Effector memory CD4-positive, alpha-beta T cell (primary cell): ENCODE data around the gene HMX1.

Source experiments
- DNase-seq, 3 donors: peaks; one replicate each; pipeline ENCODE4 v3.0.0-alpha.2; 2020
- H3K27ac ChIP-seq: 2 replicates; pipeline ENCODE4 v1.7.0; 2013; ENCODE audit warnings: mild to moderate bottlenecking, low read length, moderate library complexity; ENCODE audit not compliant: insufficient read depth, poor library complexity, severe bottlenecking
- H3K27me3 ChIP-seq: replicated peaks from 2 replicates; pipeline ENCODE4 v1.7.0; 2013; ENCODE audit warnings: mild to moderate bottlenecking, low read length; ENCODE audit not compliant: insufficient read depth, control insufficient read depth, poor library complexity, severe bottlenecking
- H3K36me3 ChIP-seq: 2 replicates; pipeline ENCODE4 v1.7.0; 2013; ENCODE audit warnings: mild to moderate bottlenecking, low read length, moderate library complexity; ENCODE audit not compliant: control insufficient read depth, insufficient read depth
- H3K4me1 ChIP-seq: 2 replicates; pipeline ENCODE4 v1.7.0; 2013; ENCODE audit warnings: low read length, mild to moderate bottlenecking; ENCODE audit not compliant: control insufficient read depth, insufficient read depth, poor library complexity, severe bottlenecking
- H3K4me3 ChIP-seq: 2 replicates; pipeline ENCODE4 v1.7.0; 2013; ENCODE audit warnings: low read length, low read depth, mild to moderate bottlenecking; ENCODE audit not compliant: insufficient read depth, poor library complexity, severe bottlenecking
- H3K9me3 ChIP-seq: 2 replicates; pipeline ENCODE4 v1.7.0; 2013; ENCODE audit warnings: mild to moderate bottlenecking, low read length, moderate library complexity; ENCODE audit not compliant: control insufficient read depth
- total RNA-seq, 3 donors: gene quantifications; one replicate each; lab custom pipeline; 2026; lab: John Stamatoyannopoulos, UW

The HMX1 gene
- 0 reads per million in 3 donors for total RNA-seq

GRCh38 chr4:8871417-8872401, at the start of gene HMX1:
HMX1 (minus strand) TSS chr4:8871839; CDS start chr4:8871614, 225 bp downstream.
- Histone ChIP-seq H3K36me3 (no peaks in the 10 kb centered on the region), H3K27ac (no peak within 1 kb of the TSS), H3K27me3 (no peaks in the 10 kb centered on the region), H3K4me1 (no peaks in the 10 kb centered on the region), H3K4me3 (no peak within 1 kb of the TSS), H3K9me3 (no peaks in the 10 kb centered on the region)
- DNase-seq = no peak

GRCh38 chr4:8920969-8921368, 49.3 kb upstream of the HMX1 start:
- no peak overlapping the region for H3K27ac ChIP-seq

GRCh38 chr4:8920289-8920965, 48.8 kb upstream of the HMX1 start:
- Histone ChIP-seq H3K9me3 (no peaks in the 10 kb centered on the region), H3K4me3 (no peak overlapping the region), H3K36me3 (no peaks in the 10 kb centered on the region), H3K27me3 (no peaks in the 10 kb centered on the region), H3K4me1 (no peaks in the 10 kb centered on the region), H3K27ac (no peak overlapping the region)
- no peak for DNase-seq

More at GRCh38 chr4:8920969-8921368, 49.3 kb upstream of the HMX1 start:
- no peak overlapping the region for H3K4me3 ChIP-seq
- no peaks in the 10 kb centered on the region for H3K36me3 ChIP-seq
- H3K27me3 ChIP-seq = no peaks in the 10 kb centered on the region
- H3K9me3 ChIP-seq = no peaks in the 10 kb centered on the region
- no peak for DNase-seq
- no peaks in the 10 kb centered on the region for H3K4me1 ChIP-seq

GRCh38 chr4:8919651-8920288, 48.1 kb upstream of the HMX1 start:
- H3K27me3 ChIP-seq = no peaks in the 10 kb centered on the region
- H3K36me3 ChIP-seq = no peaks in the 10 kb centered on the region
- DNase-seq = no peak

GRCh38 chr4:8917868-8918783, 46.5 kb upstream of the HMX1 start:
- Histone ChIP-seq H3K36me3 (no peaks in the 10 kb centered on the region), H3K27me3 (no peaks in the 10 kb centered on the region), H3K4me1 (no peaks in the 10 kb centered on the region), H3K27ac (no peak overlapping the region), H3K9me3 (no peaks in the 10 kb centered on the region), H3K4me3 (no peak overlapping the region)
- peak in 2 of 3 donors; percentile 12 to 34 for DNase-seq

More at GRCh38 chr4:8919651-8920288, 48.1 kb upstream of the HMX1 start:
- H3K27ac ChIP-seq = no peak overlapping the region
- H3K9me3 ChIP-seq = no peaks in the 10 kb centered on the region
- H3K4me1 ChIP-seq = no peaks in the 10 kb centered on the region
- H3K4me3 ChIP-seq = no peak overlapping the region

- Histone ChIP-seq H3K27ac (no peak overlapping the region), H3K9me3 (no peaks in the 10 kb centered on the region), H3K4me3 (no peak overlapping the region), H3K4me1 (no peaks in the 10 kb centered on the region), H3K36me3 (no peaks in the 10 kb centered on the region), H3K27me3 (no peaks in the 10 kb centered on the region)
- DNase-seq = no peak
Measured at GRCh38 chr4:8917321-8917811, 45.7 kb upstream of the HMX1 start.

GRCh38 chr4:8916906-8917305, 45.3 kb upstream of the HMX1 start:
- no peaks in the 10 kb centered on the region for H3K9me3 ChIP-seq
- DNase-seq = no peak
- H3K27ac ChIP-seq = no peak overlapping the region
- no peaks in the 10 kb centered on the region for H3K4me1 ChIP-seq
- H3K27me3 ChIP-seq = no peaks in the 10 kb centered on the region
- H3K4me3 ChIP-seq = no peak overlapping the region
- H3K36me3 ChIP-seq = no peaks in the 10 kb centered on the region

- H3K4me3 ChIP-seq = no peak overlapping the region
- DNase-seq = no peak
- no peaks in the 10 kb centered on the region for H3K9me3 ChIP-seq
- H3K27ac ChIP-seq = no peak overlapping the region
- no peaks in the 10 kb centered on the region for H3K36me3 ChIP-seq
- no peaks in the 10 kb centered on the region for H3K4me1 ChIP-seq
- no peaks in the 10 kb centered on the region for H3K27me3 ChIP-seq
Measured at GRCh38 chr4:8916351-8916885, 44.8 kb upstream of the HMX1 start.
